H9 (cell line): Measurements from ENCODE around the gene SLC25A41. TPM values are rescaled to one million over a fixed set of nuclear protein-coding genes. Genes with fewer than 3 reads are reported as not detected.

Source experiments
- DNase-seq: peaks from one replicate; pipeline ENCODE4 v3.0.0-alpha.2; 2017
- H2AFZ ChIP-seq: one replicate; pipeline ENCODE4 v1.6.1; 2013; ENCODE audit warnings: mild to moderate bottlenecking, low read length, control low read depth, moderate library complexity
- H2AK5ac ChIP-seq: 2 replicates; pipeline ENCODE4 v1.6.1; 2013; ENCODE audit warnings: low read length, control low read depth, mixed read lengths; ENCODE audit not compliant: insufficient read length
- H2BK120ac ChIP-seq: one replicate; pipeline ENCODE4 v1.6.1; 2013; ENCODE audit warnings: low read depth, mild to moderate bottlenecking, low read length, control low read depth, inconsistent platforms; ENCODE audit not compliant: poor library complexity, severe bottlenecking
- H2BK12ac ChIP-seq: 2 replicates; pipeline ENCODE4 v1.6.1; 2013; ENCODE audit warnings: low read length, control low read depth, mixed read lengths, low read depth; ENCODE audit not compliant: insufficient read length
- H2BK15ac ChIP-seq: 2 replicates; pipeline ENCODE4 v1.6.1; 2013; ENCODE audit warnings: low read depth, low read length, control low read depth
- H2BK20ac ChIP-seq: one replicate; pipeline ENCODE4 v1.6.1; 2013; ENCODE audit warnings: low read depth, mild to moderate bottlenecking, low read length, control low read depth, inconsistent platforms; ENCODE audit not compliant: poor library complexity, severe bottlenecking
- H2BK5ac ChIP-seq: 2 replicates; pipeline ENCODE4 v1.6.1; 2013; ENCODE audit warnings: low read length, control low read depth, mixed read lengths; ENCODE audit not compliant: insufficient read length
- H3K14ac ChIP-seq: 2 replicates; pipeline ENCODE4 v1.6.1; 2013; ENCODE audit warnings: low read length, control low read depth; ENCODE audit not compliant: insufficient read depth
- H3K18ac ChIP-seq: 2 replicates; pipeline ENCODE4 v1.6.1; 2013; ENCODE audit warnings: low read depth, mild to moderate bottlenecking, mixed read lengths, low read length, control low read depth; ENCODE audit not compliant: insufficient read length
- H3K23ac ChIP-seq: 2 replicates; pipeline ENCODE4 v1.6.1; 2013; ENCODE audit warnings: low read length, control low read depth, mixed read lengths, low read depth; ENCODE audit not compliant: insufficient read length
- H3K23me2 ChIP-seq: 2 replicates; pipeline ENCODE4 v1.6.1; 2013; ENCODE audit warnings: low read depth, mild to moderate bottlenecking, mixed read lengths, low read length, control low read depth; ENCODE audit not compliant: insufficient read length, poor library complexity, severe bottlenecking
- H3K27ac ChIP-seq: 2 replicates; pipeline ENCODE4 v1.5.1; 2013; ENCODE audit warnings: low read length, control low read depth, mixed read lengths, low read depth; ENCODE audit not compliant: insufficient read length
- H3K27me3 ChIP-seq: 2 replicates; pipeline ENCODE4 v1.6.1; 2013; ENCODE audit warnings: low read length, control low read depth, inconsistent platforms; ENCODE audit not compliant: insufficient read depth
- H3K4ac ChIP-seq: 2 replicates; pipeline ENCODE4 v1.6.1; 2013; ENCODE audit warnings: low read depth, mild to moderate bottlenecking, control low read depth, inconsistent platforms, low read length, moderate library complexity
- H3K4me1 ChIP-seq: 2 replicates; pipeline ENCODE4 v1.6.1; 2013; ENCODE audit warnings: low read length, control low read depth, inconsistent platforms; ENCODE audit not compliant: insufficient read depth
- H3K4me2 ChIP-seq: 2 replicates; pipeline ENCODE4 v1.6.1; 2013; ENCODE audit warnings: low read length, control low read depth, mixed read lengths; ENCODE audit not compliant: insufficient read length, insufficient read depth
- H3K56ac ChIP-seq: 2 replicates; pipeline ENCODE4 v1.6.1; 2013; ENCODE audit warnings: low read depth, mild to moderate bottlenecking, mixed read lengths, low read length, control low read depth; ENCODE audit not compliant: insufficient read length
- H3K79me1 ChIP-seq: 2 replicates; pipeline ENCODE4 v1.6.1; 2013; ENCODE audit warnings: low read depth, mild to moderate bottlenecking, moderate library complexity, low read length, control low read depth, inconsistent platforms; ENCODE audit not compliant: insufficient read depth, poor library complexity, severe bottlenecking
- H3K79me2 ChIP-seq: 2 replicates; pipeline ENCODE4 v1.6.1; 2013; ENCODE audit warnings: low read length, control low read depth, inconsistent platforms; ENCODE audit not compliant: insufficient read depth
- H3K9ac ChIP-seq: 2 replicates; pipeline ENCODE4 v1.6.1; 2013; ENCODE audit warnings: low read length, control low read depth, mixed read lengths; ENCODE audit not compliant: insufficient read length; ENCODE audit errors: extremely low read depth
- H3K9me3 ChIP-seq: one replicate; pipeline ENCODE4 v1.6.1; 2013; ENCODE audit warnings: low read depth, low read length, inconsistent platforms; ENCODE audit not compliant: control insufficient read depth
- H3T11ph ChIP-seq: one replicate; pipeline ENCODE4 v1.6.1; 2013; ENCODE audit warnings: mild to moderate bottlenecking, low read length, control low read depth, inconsistent platforms
- H4K20me1 ChIP-seq: one replicate; pipeline ENCODE4 v1.6.1; 2013; ENCODE audit not compliant: control insufficient read depth, insufficient read length, insufficient read depth
- H4K5ac ChIP-seq: 2 replicates; pipeline ENCODE4 v1.6.1; 2013; ENCODE audit warnings: low read depth, mild to moderate bottlenecking, mixed read lengths, low read length, control low read depth; ENCODE audit not compliant: insufficient read length
- H4K8ac ChIP-seq: replicated peaks from 2 replicates; pipeline ENCODE4 v1.6.1; 2013; ENCODE audit warnings: low read length, control low read depth, mixed read lengths, low read depth; ENCODE audit not compliant: insufficient read length
- H4K91ac ChIP-seq: 2 replicates; pipeline ENCODE4 v1.6.1; 2013; ENCODE audit warnings: low read depth, mild to moderate bottlenecking, moderate library complexity, mixed read lengths, low read length, control low read depth; ENCODE audit not compliant: insufficient read length
- H3K27ac Mint-ChIP-seq, 3 experiments: 2 replicates in 2 of 3; 3 replicates in 1 of 3; pipeline ENCODE4 v1.8.0; 2020 to 2021; ENCODE audit warnings: mixed read lengths in 3 of 3, mild to moderate bottlenecking in 1 of 3, moderate library complexity in 1 of 3
- H3K27me3 Mint-ChIP-seq: 2 replicates; pipeline ENCODE4 v1.8.0; 2021; ENCODE audit warnings: low read depth, mild to moderate bottlenecking, moderate library complexity, mixed read lengths
- H3K36me3 Mint-ChIP-seq, 3 experiments: 2 replicates in 2 of 3; 3 replicates in 1 of 3; pipeline ENCODE4 v1.8.0; 2020 to 2021; ENCODE audit warnings: low read depth in 3 of 3, mixed read lengths in 3 of 3; ENCODE audit not compliant: insufficient read depth in 1 of 3
- H3K4me1 Mint-ChIP-seq, 2 experiments: 2 replicates each; pipeline ENCODE4 v1.8.0; 2020; ENCODE audit warnings: mixed read lengths in 2 of 2
- H3K4me3 Mint-ChIP-seq, 2 experiments: 2 replicates in 1 of 2; 3 replicates in 1 of 2; pipeline ENCODE4 v1.8.0; 2020 to 2021; ENCODE audit warnings: mild to moderate bottlenecking in 2 of 2, mixed read lengths in 2 of 2, moderate library complexity in 1 of 2
- H3K9me3 Mint-ChIP-seq, 2 experiments: 2 replicates in 1 of 2; 3 replicates in 1 of 2; pipeline ENCODE4 v1.8.0; 2020; ENCODE audit warnings: mild to moderate bottlenecking in 2 of 2, mixed read lengths in 2 of 2, moderate library complexity in 1 of 2
- CTCF ChIP-seq: fragments of 200-600 bp; sonication (generic); conservative IDR thresholded peaks from 3 replicates; pipeline ENCODE4 v1.8.0; 2021; ENCODE audit warnings: antibody characterized with exemption, mild to moderate bottlenecking
- WGBS: extraction: QIAGEN DNeasy Blood & Tissue Kit; methylation state at CpG from one replicate; pipeline ENCODE4 v1.1.7; 2013; ENCODE audit warnings: missing lambda C conversion rate, low lambda C conversion rate, mixed read lengths; ENCODE audit not compliant: insufficient read length; ENCODE audit errors: extremely low coverage; 5-methylcytosine and 5-hydroxymethylcytosine counted together
- total RNA-seq: library from RNA; stranded (reverse); gene quantifications from 2 replicates; pipeline ENCODE4 v1.2.1, GENCODE V29; 2021

Gene SLC25A41
- total RNA-seq, 1 experiment from 2014 or later = 0.20 TPM

GRCh38 chr19:6409346-6409745 is 24.2 kb downstream of the SLC25A41 start:
- Histone ChIP-seq H2BK120ac (no peak overlapping the region), H4K91ac (no peak overlapping the region), H4K20me1 (no peaks in the 10 kb centered on the region), H2BK15ac (no peak overlapping the region), H3T11ph (no peak overlapping the region), H2AK5ac (no peak overlapping the region), H2BK12ac (no peak overlapping the region), H3K18ac (no peak overlapping the region), H3K4me1 (no peaks in the 10 kb centered on the region), H2AFZ (no peak overlapping the region), H3K14ac (no peak overlapping the region), H2BK5ac (no peak overlapping the region), H3K79me1 (no peaks in the 10 kb centered on the region), H3K23me2 (no peaks in the 10 kb centered on the region), H3K9me3 (no peaks in the 10 kb centered on the region), H4K8ac (no peak overlapping the region), H3K56ac (no peak overlapping the region), H2BK20ac (no peak overlapping the region), H3K27ac (no peak overlapping the region), H4K5ac (no peak overlapping the region), H3K79me2 (no peaks in the 10 kb centered on the region), H3K23ac (no peak overlapping the region), H3K9ac (no peak overlapping the region), H3K4me2 (no peak overlapping the region), H3K27me3 (no peaks in the 10 kb centered on the region), H3K4ac (no peak overlapping the region)
- no peak for TF ChIP-seq CTCF
- H3K36me3 Mint-ChIP-seq = peaks cover 6 to 15% (median 15%) of the 10 kb centered on the region in 3 experiments; a peak in 6 of 7 replicates
- no CpG with 5 or more reads among the region's 6 CpGs for WGBS
- H3K27ac Mint-ChIP-seq = no peak overlapping the region
- H3K4me1 Mint-ChIP-seq = peaks cover 3 to 19% of the 10 kb centered on the region in 2 experiments
- no peaks in the 10 kb centered on the region for H3K27me3 Mint-ChIP-seq
- no peaks in the 10 kb centered on the region for H3K9me3 Mint-ChIP-seq
- DNase-seq = no peak
- no peak overlapping the region for H3K4me3 Mint-ChIP-seq
